Adrenal gland (tissue), 12 donors: ENCODE data around the gene TNFRSF12A. TPM values are rescaled to one million over a fixed set of nuclear protein-coding genes. Genes with fewer than 3 reads are reported as not detected.

Experiments
- DNase-seq, 7 donors: peaks; one replicate each; pipeline ENCODE4 v3.0.0-alpha.2; 2019 to 2020
- H3K27ac ChIP-seq, 5 donors: fragments of 200-600 bp; sonication (generic) in 4 of 5; 1 replicate in 3 of 5; 2 replicates in 2 of 5; pipeline versions ENCODE4 v1.5.1 to v1.8.0; 2016 to 2020; ENCODE audit warnings: mild to moderate bottlenecking in 1 of 5
- H3K27me3 ChIP-seq: fragments of 200-600 bp; 2 replicates; pipeline ENCODE4 v1.8.0; 2021
- H3K36me3 ChIP-seq, 2 donors: fragments of 200-600 bp; replicated peaks in 1 of 2; 1 replicate in 1 of 2; 2 replicates in 1 of 2; pipeline versions ENCODE4 v1.5.1 to v1.8.0; 2018 to 2022
- H3K4me1 ChIP-seq, 2 donors: fragments of 200-600 bp; replicated peaks in 1 of 2; 1 replicate in 1 of 2; 2 replicates in 1 of 2; pipeline versions ENCODE4 v1.5.1 to v1.8.0; 2018 to 2021
- H3K4me3 ChIP-seq, 4 donors: fragments of 200-600 bp; sonication (generic) in 3 of 4; one replicate each; pipeline ENCODE4 v1.5.1; 2016 to 2018
- H3K9me3 ChIP-seq, 3 donors: fragments of 200-600 bp; sonication (generic) in 1 of 3; replicated peaks in 1 of 3; 1 replicate in 2 of 3; 2 replicates in 1 of 3; pipeline versions ENCODE4 v1.5.1 to v1.8.0; 2016 to 2021
- POLR2A ChIP-seq, 2 donors: fragments of 450-650 bp; IDR thresholded peaks; one replicate each; pipeline ENCODE4 v1.6.1; 2017; ENCODE audit warnings: antibody characterized with exemption in 2 of 2, mild to moderate bottlenecking in 2 of 2, moderate library complexity in 1 of 2
- WGBS, 4 donors: extraction: QIAGEN DNeasy Blood & Tissue Kit in 2 of 4; methylation state at CpG; one replicate each; pipeline versions ENCODE4 v1.1.5 to v1.1.7; 2013 to 2017; 5-methylcytosine and 5-hydroxymethylcytosine counted together
- intact Hi-C, 2 donors: fragments of 100-400 bp; cut with DNase I; formaldehyde crosslinking; loops; one replicate each; pipeline versions ENCODE4 v1.14.1 to v1.15.0; 2022 to 2023
- polyA plus RNA-seq, 3 donors: library from polyadenylated mRNA; stranded (reverse); fragments of 200-250 nt in 2 of 3; fragments of 350-450 nt in 1 of 3; fragmentation: Illumina TruSeq in 1 of 3; extraction: RNeasy Lipid Tissue Mini Kit (QIAGEN cat#74804) in 1 of 3; gene quantifications; one replicate each; pipeline ENCODE4 v1.2.3, GENCODE V29; 2013 to 2014
- total RNA-seq, 9 donors: library from RNA; depleted of rRNA in 4 of 9; stranded (reverse); fragments of >200 nt in 4 of 9; fragments of 120-200 nt in 1 of 9; fragmentation: NEBNext Ultra II Directional in 1 of 9; extraction: Animal tissue kit (Norgen Biotek cat#: 25700) in 1 of 9; gene quantifications; one replicate each; pipeline versions ENCODE4 v1.1.0 to v1.2.4, GENCODE V29; 2013 to 2023
- TF ChIP-seq, protein P1 (sequence below), 6 experiments: fragments of 450-650 bp in 4 of 6; fragments of 200-600 bp in 2 of 6; sonication (generic) in 1 of 6; IDR thresholded peaks; 1 replicate in 5 of 6; 2 replicates in 1 of 6; pipeline versions ENCODE4 v1.5.1 to v1.8.0; 2016 to 2021; ENCODE audit warnings: antibody characterized with exemption in 6 of 6, mild to moderate bottlenecking in 2 of 6, moderate library complexity in 1 of 6
- donor health status: healthy with polysubstance abuse.
- donor health status: Bipolar disorder and iron deficiency.
- donor health status: DM: yes; HTN: yes; CAD: no.
- donor health status: DM: no; HTN: no; CAD: no.
- donor health status: DM: no; HTN: no; CAD: no.
- donor health status: DM: yes; HTN: yes; CAD: no.

The TNFRSF12A gene
- total and polyA plus RNA-seq, 12 donors, result 8.8 to 175 (median 42.6) TPM

DNA sequence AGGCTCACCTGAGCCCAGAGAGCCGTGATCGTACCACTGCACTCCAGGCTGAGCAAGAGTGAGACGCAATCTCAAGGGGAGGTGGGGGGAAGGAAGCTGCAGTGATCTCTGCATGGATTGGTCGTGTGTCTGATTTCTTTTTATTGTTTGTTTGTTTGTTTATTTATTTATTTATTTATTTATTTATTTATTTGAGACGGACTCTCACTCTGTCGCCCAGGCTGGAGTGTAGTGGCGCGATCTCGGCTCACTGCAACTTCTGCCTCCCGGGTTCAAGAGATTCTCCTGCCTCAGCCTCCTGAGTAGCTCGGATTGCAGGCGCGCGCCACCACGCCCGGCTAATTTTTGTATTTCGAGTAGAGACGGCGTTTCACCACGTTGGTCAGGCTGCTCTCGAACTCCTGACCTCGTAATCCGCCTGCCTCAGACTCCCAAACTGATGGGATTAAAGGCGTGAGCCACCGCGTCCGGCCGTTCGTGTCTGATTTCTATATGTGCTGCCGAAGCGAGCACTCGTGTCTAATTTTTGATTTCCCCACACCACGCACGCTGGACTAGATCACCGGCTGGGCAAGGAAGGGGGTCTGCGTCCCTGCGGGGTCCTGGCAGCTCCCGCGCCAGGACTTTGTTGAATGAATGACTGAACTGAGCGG, 448 bp upstream of the TNFRSF12A start:
- Histone ChIP-seq H3K36me3 (no peaks in the 10 kb centered on the region), H3K4me3 (peak overlapping the region in 2 of 4 donors; percentile 83 to 90), H3K27ac (peak overlapping the region in 3 of 5 donors; percentile 97 to 99 (median 99)), H3K27me3 (peaks cover 10% of the 10 kb centered on the region), H3K4me1 (peaks cover 29 to 49% of the 10 kb centered on the region in 2 donors), H3K9me3 (no peaks in the 10 kb centered on the region)
- DNase-seq, result no peak
- intact Hi-C loops, result no loop called here
- TF ChIP-seq POLR2A (IDR thresholded peaks at IDR 0.05), result no peak
- TF ChIP-seq, protein P1, sequence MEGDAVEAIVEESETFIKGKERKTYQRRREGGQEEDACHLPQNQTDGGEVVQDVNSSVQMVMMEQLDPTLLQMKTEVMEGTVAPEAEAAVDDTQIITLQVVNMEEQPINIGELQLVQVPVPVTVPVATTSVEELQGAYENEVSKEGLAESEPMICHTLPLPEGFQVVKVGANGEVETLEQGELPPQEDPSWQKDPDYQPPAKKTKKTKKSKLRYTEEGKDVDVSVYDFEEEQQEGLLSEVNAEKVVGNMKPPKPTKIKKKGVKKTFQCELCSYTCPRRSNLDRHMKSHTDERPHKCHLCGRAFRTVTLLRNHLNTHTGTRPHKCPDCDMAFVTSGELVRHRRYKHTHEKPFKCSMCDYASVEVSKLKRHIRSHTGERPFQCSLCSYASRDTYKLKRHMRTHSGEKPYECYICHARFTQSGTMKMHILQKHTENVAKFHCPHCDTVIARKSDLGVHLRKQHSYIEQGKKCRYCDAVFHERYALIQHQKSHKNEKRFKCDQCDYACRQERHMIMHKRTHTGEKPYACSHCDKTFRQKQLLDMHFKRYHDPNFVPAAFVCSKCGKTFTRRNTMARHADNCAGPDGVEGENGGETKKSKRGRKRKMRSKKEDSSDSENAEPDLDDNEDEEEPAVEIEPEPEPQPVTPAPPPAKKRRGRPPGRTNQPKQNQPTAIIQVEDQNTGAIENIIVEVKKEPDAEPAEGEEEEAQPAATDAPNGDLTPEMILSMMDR (IDR thresholded peaks at IDR 0.05), result no peak
- 28 to 42% (median 34%) methylated on average over 35 to 40 of the region's 40 CpGs for WGBS, 4 donors

DNA sequence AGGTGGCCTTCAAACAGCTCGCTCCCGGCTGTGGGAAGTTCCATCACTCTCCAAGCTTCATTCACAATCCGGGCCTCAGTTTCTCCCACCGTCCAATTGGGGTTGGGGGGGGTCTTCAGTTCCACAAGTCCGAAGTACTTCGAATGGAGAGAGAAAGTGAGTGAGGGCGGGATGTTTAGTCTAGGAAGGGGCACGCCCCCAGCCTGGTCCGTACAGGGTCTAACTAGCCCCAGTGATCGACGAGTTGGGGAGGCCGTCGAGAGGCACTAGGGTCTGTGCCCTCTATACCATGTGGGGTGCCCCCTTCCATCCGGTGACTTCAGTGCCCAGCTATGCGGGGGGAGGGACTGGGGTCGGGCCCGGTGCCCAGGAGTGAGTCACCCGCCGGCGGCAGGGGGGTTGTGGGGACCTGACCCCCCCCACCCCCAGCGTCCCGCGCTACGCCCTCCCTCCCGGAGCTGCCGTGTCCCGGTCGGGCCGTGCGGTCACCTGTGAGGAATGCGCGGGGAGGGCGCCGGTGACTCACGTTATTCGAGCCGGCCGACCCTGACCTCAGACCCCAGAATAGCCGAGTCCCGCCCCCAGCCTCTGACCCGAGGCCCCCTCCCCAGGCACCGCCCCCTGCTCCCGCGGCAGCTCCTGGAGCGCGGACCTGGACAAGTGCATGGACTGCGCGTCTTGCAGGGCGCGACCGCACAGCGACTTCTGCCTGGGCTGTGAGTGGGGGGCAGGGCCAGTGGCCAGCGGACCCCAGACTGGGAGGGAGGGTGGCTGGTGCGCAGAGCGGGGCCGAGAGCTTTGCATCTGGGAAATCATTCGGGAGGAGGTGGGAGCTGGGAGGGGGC, 658 bp downstream of the TNFRSF12A start:
- Histone ChIP-seq H3K36me3 (no peaks in the 10 kb centered on the region), H3K27ac (peak overlapping the region; percentile 88 to 99 (median 97)), H3K27me3 (peaks cover 10% of the 10 kb centered on the region), H3K4me3 (peak overlapping the region; percentile 38 to 90 (median 68)), H3K4me1 (peaks cover 29 to 53% of the 10 kb centered on the region in 2 donors), H3K9me3 (no peaks in the 10 kb centered on the region)
- peak; percentile 90 to 95 (median 91) for DNase-seq
- TF ChIP-seq, protein P1 (IDR thresholded peaks at IDR 0.05), result no peak
- TF ChIP-seq POLR2A (IDR thresholded peaks at IDR 0.05), result no peak
- WGBS, 4 donors, result 0 to 4% (median 1%) methylated on average over 8 to 57 of the region's 57 CpGs
- intact Hi-C loops, result no loop called here

DNA sequence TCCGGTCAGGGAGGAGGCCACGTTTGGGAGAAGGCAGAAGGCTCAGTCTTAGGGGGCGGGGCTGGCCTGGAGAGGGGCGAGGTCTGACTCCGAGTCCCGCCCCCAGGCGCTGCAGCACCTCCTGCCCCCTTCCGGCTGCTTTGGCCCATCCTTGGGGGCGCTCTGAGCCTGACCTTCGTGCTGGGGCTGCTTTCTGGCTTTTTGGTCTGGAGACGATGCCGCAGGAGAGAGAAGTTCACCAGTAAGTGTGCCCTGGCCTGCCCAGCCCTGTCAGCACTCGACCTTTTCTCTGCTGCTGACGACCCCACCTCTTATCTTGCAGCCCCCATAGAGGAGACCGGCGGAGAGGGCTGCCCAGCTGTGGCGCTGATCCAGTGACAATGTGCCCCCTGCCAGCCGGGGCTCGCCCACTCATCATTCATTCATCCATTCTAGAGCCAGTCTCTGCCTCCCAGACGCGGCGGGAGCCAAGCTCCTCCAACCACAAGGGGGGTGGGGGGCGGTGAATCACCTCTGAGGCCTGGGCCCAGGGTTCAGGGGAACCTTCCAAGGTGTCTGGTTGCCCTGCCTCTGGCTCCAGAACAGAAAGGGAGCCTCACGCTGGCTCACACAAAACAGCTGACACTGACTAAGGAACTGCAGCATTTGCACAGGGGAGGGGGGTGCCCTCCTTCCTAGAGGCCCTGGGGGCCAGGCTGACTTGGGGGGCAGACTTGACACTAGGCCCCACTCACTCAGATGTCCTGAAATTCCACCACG, 1.5 kb downstream of the TNFRSF12A start:
- H3K4me3 ChIP-seq, result peak overlapping the region in 2 of 4 donors; percentile 83 to 90
- intact Hi-C loops, result no loop called here
- peaks cover 29 to 53% of the 10 kb centered on the region in 2 donors for H3K4me1 ChIP-seq

More for the DNA sequence above, 1.5 kb downstream of the TNFRSF12A start:
- peak; percentile 83 to 94 (median 91) for DNase-seq
- H3K27me3 ChIP-seq, result peaks cover 10% of the 10 kb centered on the region
- peaks cover 0 to 7% of the 10 kb centered on the region in 2 donors for H3K36me3 ChIP-seq
- no peaks in the 10 kb centered on the region for H3K9me3 ChIP-seq
- 2 to 11% (median 8%) methylated on average over 7 to 25 of the region's 25 CpGs for WGBS, 4 donors
- TF ChIP-seq, protein P1 (IDR thresholded peaks at IDR 0.05), result peak in 4 of 6 experiments; percentile 12 to 20 (median 16)
- TF ChIP-seq POLR2A (IDR thresholded peaks at IDR 0.05), result no peak
- H3K27ac ChIP-seq, result peak overlapping the region; percentile 88 to 99 (median 97)
